Measurements from ENCODE around the gene MAPKAPK2.

DNA sequence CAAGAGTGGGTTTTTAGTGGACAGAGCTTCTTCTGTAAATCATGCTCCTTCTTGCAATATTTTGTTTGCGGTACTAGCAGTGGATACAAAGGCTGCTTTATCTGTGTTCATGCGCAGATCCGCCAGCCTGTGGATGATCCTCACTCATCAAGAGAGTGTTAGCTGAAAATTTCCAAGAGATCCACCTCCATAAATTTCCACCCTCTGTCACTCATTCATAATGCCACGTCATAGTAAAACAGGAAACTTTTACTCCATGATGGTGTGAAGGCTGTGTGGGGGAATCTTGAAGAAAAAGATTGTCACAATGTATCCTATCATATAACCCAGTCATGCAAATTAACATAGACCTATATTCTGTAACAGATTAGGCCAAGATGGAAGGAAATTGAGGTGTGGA lies 4.4 kb upstream of the MAPKAPK2 start:
- TF ChIP-seq, protein P1, sequence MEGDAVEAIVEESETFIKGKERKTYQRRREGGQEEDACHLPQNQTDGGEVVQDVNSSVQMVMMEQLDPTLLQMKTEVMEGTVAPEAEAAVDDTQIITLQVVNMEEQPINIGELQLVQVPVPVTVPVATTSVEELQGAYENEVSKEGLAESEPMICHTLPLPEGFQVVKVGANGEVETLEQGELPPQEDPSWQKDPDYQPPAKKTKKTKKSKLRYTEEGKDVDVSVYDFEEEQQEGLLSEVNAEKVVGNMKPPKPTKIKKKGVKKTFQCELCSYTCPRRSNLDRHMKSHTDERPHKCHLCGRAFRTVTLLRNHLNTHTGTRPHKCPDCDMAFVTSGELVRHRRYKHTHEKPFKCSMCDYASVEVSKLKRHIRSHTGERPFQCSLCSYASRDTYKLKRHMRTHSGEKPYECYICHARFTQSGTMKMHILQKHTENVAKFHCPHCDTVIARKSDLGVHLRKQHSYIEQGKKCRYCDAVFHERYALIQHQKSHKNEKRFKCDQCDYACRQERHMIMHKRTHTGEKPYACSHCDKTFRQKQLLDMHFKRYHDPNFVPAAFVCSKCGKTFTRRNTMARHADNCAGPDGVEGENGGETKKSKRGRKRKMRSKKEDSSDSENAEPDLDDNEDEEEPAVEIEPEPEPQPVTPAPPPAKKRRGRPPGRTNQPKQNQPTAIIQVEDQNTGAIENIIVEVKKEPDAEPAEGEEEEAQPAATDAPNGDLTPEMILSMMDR (IDR thresholded peaks at IDR 0.05), result no peak
- TF ChIP-seq, protein P2, sequence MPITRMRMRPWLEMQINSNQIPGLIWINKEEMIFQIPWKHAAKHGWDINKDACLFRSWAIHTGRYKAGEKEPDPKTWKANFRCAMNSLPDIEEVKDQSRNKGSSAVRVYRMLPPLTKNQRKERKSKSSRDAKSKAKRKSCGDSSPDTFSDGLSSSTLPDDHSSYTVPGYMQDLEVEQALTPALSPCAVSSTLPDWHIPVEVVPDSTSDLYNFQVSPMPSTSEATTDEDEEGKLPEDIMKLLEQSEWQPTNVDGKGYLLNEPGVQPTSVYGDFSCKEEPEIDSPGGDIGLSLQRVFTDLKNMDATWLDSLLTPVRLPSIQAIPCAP (CRISPR knock-in tag; IDR thresholded peaks at IDR 0.05), result no peak
- no peak for TF ChIP-seq MXD4 (CRISPR knock-in tag; IDR thresholded peaks at IDR 0.05; ENCODE audit: borderline replicate concordance)
- TF ChIP-seq ZNF232 (CRISPR knock-in tag; IDR thresholded peaks at IDR 0.05), result no peak
- TF ChIP-seq ZNF263 (CRISPR knock-in tag; IDR thresholded peaks at IDR 0.05; ENCODE audit: low read depth), result no peak
- TF ChIP-seq ZNF121 (CRISPR knock-in tag; IDR thresholded peaks at IDR 0.05), result no peak
- TF ChIP-seq NR3C1 (CRISPR knock-in tag; conservative IDR thresholded peaks at IDR 0.05; ENCODE audit: low read depth), result no peak
- TF ChIP-seq, protein P3, sequence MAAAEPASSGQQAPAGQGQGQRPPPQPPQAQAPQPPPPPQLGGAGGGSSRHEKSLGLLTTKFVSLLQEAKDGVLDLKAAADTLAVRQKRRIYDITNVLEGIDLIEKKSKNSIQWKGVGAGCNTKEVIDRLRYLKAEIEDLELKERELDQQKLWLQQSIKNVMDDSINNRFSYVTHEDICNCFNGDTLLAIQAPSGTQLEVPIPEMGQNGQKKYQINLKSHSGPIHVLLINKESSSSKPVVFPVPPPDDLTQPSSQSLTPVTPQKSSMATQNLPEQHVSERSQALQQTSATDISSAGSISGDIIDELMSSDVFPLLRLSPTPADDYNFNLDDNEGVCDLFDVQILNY (CRISPR knock-in tag; IDR thresholded peaks at IDR 0.05), result no peak
